H9 (cell line): ENCODE results near the gene SETD5. TPM values are rescaled to one million over a fixed set of nuclear protein-coding genes. Genes with fewer than 3 reads are reported as not detected.

Source experiments
- DNase-seq: peaks from one replicate; pipeline ENCODE4 v3.0.0-alpha.2; 2017
- H2AFZ ChIP-seq: one replicate; pipeline ENCODE4 v1.6.1; 2013; ENCODE audit warnings: mild to moderate bottlenecking, low read length, control low read depth, moderate library complexity
- H2AK5ac ChIP-seq: 2 replicates; pipeline ENCODE4 v1.6.1; 2013; ENCODE audit warnings: low read length, control low read depth, mixed read lengths; ENCODE audit not compliant: insufficient read length
- H2BK120ac ChIP-seq: one replicate; pipeline ENCODE4 v1.6.1; 2013; ENCODE audit warnings: low read depth, mild to moderate bottlenecking, low read length, control low read depth, inconsistent platforms; ENCODE audit not compliant: poor library complexity, severe bottlenecking
- H2BK12ac ChIP-seq: 2 replicates; pipeline ENCODE4 v1.6.1; 2013; ENCODE audit warnings: low read length, control low read depth, mixed read lengths, low read depth; ENCODE audit not compliant: insufficient read length
- H2BK15ac ChIP-seq: 2 replicates; pipeline ENCODE4 v1.6.1; 2013; ENCODE audit warnings: low read depth, low read length, control low read depth
- H2BK20ac ChIP-seq: one replicate; pipeline ENCODE4 v1.6.1; 2013; ENCODE audit warnings: low read depth, mild to moderate bottlenecking, low read length, control low read depth, inconsistent platforms; ENCODE audit not compliant: poor library complexity, severe bottlenecking
- H2BK5ac ChIP-seq: 2 replicates; pipeline ENCODE4 v1.6.1; 2013; ENCODE audit warnings: low read length, control low read depth, mixed read lengths; ENCODE audit not compliant: insufficient read length
- H3K14ac ChIP-seq: 2 replicates; pipeline ENCODE4 v1.6.1; 2013; ENCODE audit warnings: low read length, control low read depth; ENCODE audit not compliant: insufficient read depth
- H3K18ac ChIP-seq: 2 replicates; pipeline ENCODE4 v1.6.1; 2013; ENCODE audit warnings: low read depth, mild to moderate bottlenecking, mixed read lengths, low read length, control low read depth; ENCODE audit not compliant: insufficient read length
- H3K23ac ChIP-seq: 2 replicates; pipeline ENCODE4 v1.6.1; 2013; ENCODE audit warnings: low read length, control low read depth, mixed read lengths, low read depth; ENCODE audit not compliant: insufficient read length
- H3K23me2 ChIP-seq: 2 replicates; pipeline ENCODE4 v1.6.1; 2013; ENCODE audit warnings: low read depth, mild to moderate bottlenecking, mixed read lengths, low read length, control low read depth; ENCODE audit not compliant: insufficient read length, poor library complexity, severe bottlenecking
- H3K27ac ChIP-seq: 2 replicates; pipeline ENCODE4 v1.5.1; 2013; ENCODE audit warnings: low read length, control low read depth, mixed read lengths, low read depth; ENCODE audit not compliant: insufficient read length
- H3K27me3 ChIP-seq: 2 replicates; pipeline ENCODE4 v1.6.1; 2013; ENCODE audit warnings: low read length, control low read depth, inconsistent platforms; ENCODE audit not compliant: insufficient read depth
- H3K4ac ChIP-seq: 2 replicates; pipeline ENCODE4 v1.6.1; 2013; ENCODE audit warnings: low read depth, mild to moderate bottlenecking, control low read depth, inconsistent platforms, low read length, moderate library complexity
- H3K4me1 ChIP-seq: 2 replicates; pipeline ENCODE4 v1.6.1; 2013; ENCODE audit warnings: low read length, control low read depth, inconsistent platforms; ENCODE audit not compliant: insufficient read depth
- H3K4me2 ChIP-seq: 2 replicates; pipeline ENCODE4 v1.6.1; 2013; ENCODE audit warnings: low read length, control low read depth, mixed read lengths; ENCODE audit not compliant: insufficient read length, insufficient read depth
- H3K56ac ChIP-seq: 2 replicates; pipeline ENCODE4 v1.6.1; 2013; ENCODE audit warnings: low read depth, mild to moderate bottlenecking, mixed read lengths, low read length, control low read depth; ENCODE audit not compliant: insufficient read length
- H3K79me1 ChIP-seq: 2 replicates; pipeline ENCODE4 v1.6.1; 2013; ENCODE audit warnings: low read depth, mild to moderate bottlenecking, moderate library complexity, low read length, control low read depth, inconsistent platforms; ENCODE audit not compliant: insufficient read depth, poor library complexity, severe bottlenecking
- H3K79me2 ChIP-seq: 2 replicates; pipeline ENCODE4 v1.6.1; 2013; ENCODE audit warnings: low read length, control low read depth, inconsistent platforms; ENCODE audit not compliant: insufficient read depth
- H3K9ac ChIP-seq: 2 replicates; pipeline ENCODE4 v1.6.1; 2013; ENCODE audit warnings: low read length, control low read depth, mixed read lengths; ENCODE audit not compliant: insufficient read length; ENCODE audit errors: extremely low read depth
- H3K9me3 ChIP-seq: one replicate; pipeline ENCODE4 v1.6.1; 2013; ENCODE audit warnings: low read depth, low read length, inconsistent platforms; ENCODE audit not compliant: control insufficient read depth
- H3T11ph ChIP-seq: one replicate; pipeline ENCODE4 v1.6.1; 2013; ENCODE audit warnings: mild to moderate bottlenecking, low read length, control low read depth, inconsistent platforms
- H4K20me1 ChIP-seq: one replicate; pipeline ENCODE4 v1.6.1; 2013; ENCODE audit not compliant: control insufficient read depth, insufficient read length, insufficient read depth
- H4K5ac ChIP-seq: 2 replicates; pipeline ENCODE4 v1.6.1; 2013; ENCODE audit warnings: low read depth, mild to moderate bottlenecking, mixed read lengths, low read length, control low read depth; ENCODE audit not compliant: insufficient read length
- H4K8ac ChIP-seq: replicated peaks from 2 replicates; pipeline ENCODE4 v1.6.1; 2013; ENCODE audit warnings: low read length, control low read depth, mixed read lengths, low read depth; ENCODE audit not compliant: insufficient read length
- H4K91ac ChIP-seq: 2 replicates; pipeline ENCODE4 v1.6.1; 2013; ENCODE audit warnings: low read depth, mild to moderate bottlenecking, moderate library complexity, mixed read lengths, low read length, control low read depth; ENCODE audit not compliant: insufficient read length
- H3K27ac Mint-ChIP-seq, 3 experiments: 2 replicates in 2 of 3; 3 replicates in 1 of 3; pipeline ENCODE4 v1.8.0; 2020 to 2021; ENCODE audit warnings: mixed read lengths in 3 of 3, mild to moderate bottlenecking in 1 of 3, moderate library complexity in 1 of 3
- H3K27me3 Mint-ChIP-seq: 2 replicates; pipeline ENCODE4 v1.8.0; 2021; ENCODE audit warnings: low read depth, mild to moderate bottlenecking, moderate library complexity, mixed read lengths
- H3K36me3 Mint-ChIP-seq, 3 experiments: 2 replicates in 2 of 3; 3 replicates in 1 of 3; pipeline ENCODE4 v1.8.0; 2020 to 2021; ENCODE audit warnings: low read depth in 3 of 3, mixed read lengths in 3 of 3; ENCODE audit not compliant: insufficient read depth in 1 of 3
- H3K4me1 Mint-ChIP-seq, 2 experiments: 2 replicates each; pipeline ENCODE4 v1.8.0; 2020; ENCODE audit warnings: mixed read lengths in 2 of 2
- H3K4me3 Mint-ChIP-seq, 2 experiments: 2 replicates in 1 of 2; 3 replicates in 1 of 2; pipeline ENCODE4 v1.8.0; 2020 to 2021; ENCODE audit warnings: mild to moderate bottlenecking in 2 of 2, mixed read lengths in 2 of 2, moderate library complexity in 1 of 2
- H3K9me3 Mint-ChIP-seq, 2 experiments: 2 replicates in 1 of 2; 3 replicates in 1 of 2; pipeline ENCODE4 v1.8.0; 2020; ENCODE audit warnings: mild to moderate bottlenecking in 2 of 2, mixed read lengths in 2 of 2, moderate library complexity in 1 of 2
- WGBS: extraction: QIAGEN DNeasy Blood & Tissue Kit; methylation state at CpG from one replicate; pipeline ENCODE4 v1.1.7; 2013; ENCODE audit warnings: missing lambda C conversion rate, low lambda C conversion rate, mixed read lengths; ENCODE audit not compliant: insufficient read length; ENCODE audit errors: extremely low coverage; 5-methylcytosine and 5-hydroxymethylcytosine counted together
- total RNA-seq: library from RNA; stranded (reverse); gene quantifications from 2 replicates; pipeline ENCODE4 v1.2.1, GENCODE V29; 2021
- TF ChIP-seq, protein P1 (sequence below): fragments of 200-600 bp; sonication (generic); conservative IDR thresholded peaks from 3 replicates; pipeline ENCODE4 v1.8.0; 2021; ENCODE audit warnings: antibody characterized with exemption, mild to moderate bottlenecking

SETD5 gene
- total RNA-seq, 1 experiment from 2014 or later: 207 TPM

DNA sequence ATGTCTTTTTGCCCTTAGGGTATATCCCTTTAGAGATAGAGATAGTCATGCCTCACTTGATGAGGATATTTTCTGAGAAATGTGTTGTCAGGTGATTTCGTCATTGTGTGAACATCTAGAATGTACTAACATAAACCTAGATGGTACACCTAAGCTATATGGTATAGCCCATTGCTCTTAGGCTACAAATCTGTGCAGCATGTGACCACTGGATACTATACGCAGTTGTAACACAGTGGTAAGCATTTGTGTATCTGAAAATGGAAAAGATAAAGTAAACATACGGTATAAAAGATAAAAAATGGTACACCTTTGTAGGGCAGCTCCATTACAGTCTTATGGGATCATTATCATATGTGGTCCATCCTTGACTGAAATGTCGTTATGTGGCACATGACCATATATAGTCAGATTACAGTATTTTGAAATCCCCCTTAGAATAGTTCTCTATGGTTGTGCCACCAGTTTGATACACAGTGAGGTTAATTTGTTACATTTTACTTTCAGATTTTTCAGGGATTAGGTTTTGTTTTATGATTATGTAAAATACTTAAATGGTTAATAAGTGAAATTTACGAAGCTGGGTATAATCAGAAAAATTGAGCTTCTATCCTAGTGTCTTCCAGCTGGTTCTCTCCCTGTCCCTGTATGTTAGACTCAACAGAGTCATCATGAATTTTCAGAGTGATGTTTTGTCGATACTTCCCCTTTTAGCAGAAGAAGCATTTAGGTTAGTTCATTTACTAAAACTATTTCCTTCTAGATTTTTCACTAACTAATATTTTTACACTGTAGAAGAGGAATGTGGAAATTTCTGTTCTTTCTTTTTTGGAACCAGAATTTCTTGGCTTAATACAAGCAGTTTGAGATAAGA is 12.8 kb downstream of the SETD5 start:
- Histone ChIP-seq H2AK5ac (no peak overlapping the region), H4K8ac (no peak overlapping the region), H3K27ac (peak overlapping the region; percentile 51), H3K14ac (no peak overlapping the region), H3K9ac (no peak overlapping the region), H2BK20ac (no peak overlapping the region), H3K79me2 (peaks cover 67% of the 10 kb centered on the region), H2BK12ac (no peak overlapping the region), H3K56ac (no peak overlapping the region), H4K5ac (no peak overlapping the region), H2BK15ac (no peak overlapping the region), H3K79me1 (no peaks in the 10 kb centered on the region), H3K4me1 (no peaks in the 10 kb centered on the region; the same call in 1 of the 2 replicates), H3K4ac (no peak overlapping the region), H3K9me3 (no peaks in the 10 kb centered on the region), H2BK5ac (no peak overlapping the region), H4K20me1 (no peaks in the 10 kb centered on the region), H3K27me3 (no peaks in the 10 kb centered on the region), H3T11ph (no peak overlapping the region), H3K23ac (no peak overlapping the region), H3K18ac (no peak overlapping the region), H3K4me2 (no peak overlapping the region), H2BK120ac (no peak overlapping the region), H2AFZ (no peak overlapping the region), H4K91ac (no peak overlapping the region), H3K23me2 (no peaks in the 10 kb centered on the region)
- Mint-ChIP-seq H3K27me3 (no peaks in the 10 kb centered on the region), H3K9me3 (peaks cover 0 to 6% of the 10 kb centered on the region in 2 experiments; a peak in 3 of 5 replicates), H3K4me3 (no peak overlapping the region), H3K4me1 (peaks cover 25 to 35% of the 10 kb centered on the region in 2 experiments), H3K27ac (peak overlapping the region in 1 of 3 experiments; percentile 80; a peak in 3 of 7 replicates), H3K36me3 (peaks cover 4 to 20% (median 16%) of the 10 kb centered on the region in 3 experiments; a peak in 5 of 7 replicates)
- no peak for DNase-seq
- TF ChIP-seq, protein P1, sequence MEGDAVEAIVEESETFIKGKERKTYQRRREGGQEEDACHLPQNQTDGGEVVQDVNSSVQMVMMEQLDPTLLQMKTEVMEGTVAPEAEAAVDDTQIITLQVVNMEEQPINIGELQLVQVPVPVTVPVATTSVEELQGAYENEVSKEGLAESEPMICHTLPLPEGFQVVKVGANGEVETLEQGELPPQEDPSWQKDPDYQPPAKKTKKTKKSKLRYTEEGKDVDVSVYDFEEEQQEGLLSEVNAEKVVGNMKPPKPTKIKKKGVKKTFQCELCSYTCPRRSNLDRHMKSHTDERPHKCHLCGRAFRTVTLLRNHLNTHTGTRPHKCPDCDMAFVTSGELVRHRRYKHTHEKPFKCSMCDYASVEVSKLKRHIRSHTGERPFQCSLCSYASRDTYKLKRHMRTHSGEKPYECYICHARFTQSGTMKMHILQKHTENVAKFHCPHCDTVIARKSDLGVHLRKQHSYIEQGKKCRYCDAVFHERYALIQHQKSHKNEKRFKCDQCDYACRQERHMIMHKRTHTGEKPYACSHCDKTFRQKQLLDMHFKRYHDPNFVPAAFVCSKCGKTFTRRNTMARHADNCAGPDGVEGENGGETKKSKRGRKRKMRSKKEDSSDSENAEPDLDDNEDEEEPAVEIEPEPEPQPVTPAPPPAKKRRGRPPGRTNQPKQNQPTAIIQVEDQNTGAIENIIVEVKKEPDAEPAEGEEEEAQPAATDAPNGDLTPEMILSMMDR: no peak
- 100% methylated on average over 1 of the region's 6 CpGs for WGBS
